MM.1S (cell line): ENCODE measurements around the gene TRIM66.

Source experiments
- DNase-seq: peaks from one replicate; pipeline ENCODE4 v3.0.0-alpha.2; 2015
- H2AFZ ChIP-seq: fragments of 300-600 bp; sonication (generic); 2 replicates; pipeline ENCODE4 v1.6.0; 2016; ENCODE audit warnings: antibody characterized with exemption, low read length
- H3F3A ChIP-seq: fragments of 300-600 bp; sonication (generic); 2 replicates; pipeline ENCODE4 v1.6.1; 2016; ENCODE audit warnings: mild to moderate bottlenecking, antibody characterized with exemption, low read length, moderate library complexity, mixed read lengths; ENCODE audit not compliant: insufficient read depth
- H3K27ac ChIP-seq: fragments of 300-600 bp; sonication (generic); 2 replicates; pipeline ENCODE4 v1.5.1; 2016; ENCODE audit warnings: mild to moderate bottlenecking, low read length
- H3K27me3 ChIP-seq: fragments of 300-600 bp; sonication (generic); replicated peaks from 2 replicates; pipeline ENCODE4 v1.6.0; 2016; ENCODE audit warnings: low read length; ENCODE audit not compliant: insufficient read depth
- H3K36me3 ChIP-seq: fragments of 300-600 bp; sonication (generic); replicated peaks from 2 replicates; pipeline ENCODE4 v1.6.1; 2016; ENCODE audit warnings: mild to moderate bottlenecking, low read length, mixed read lengths; ENCODE audit not compliant: insufficient read depth
- H3K4me1 ChIP-seq: fragments of 300-600 bp; sonication (generic); 2 replicates; pipeline ENCODE4 v1.6.1; 2016; ENCODE audit warnings: low read length, mixed read lengths
- H3K4me2 ChIP-seq: fragments of 300-600 bp; sonication (generic); 2 replicates; pipeline ENCODE4 v1.6.0; 2016; ENCODE audit warnings: low read depth, low read length
- H3K4me3 ChIP-seq: fragments of 300-600 bp; sonication (generic); 2 replicates; pipeline ENCODE4 v1.5.1; 2016; ENCODE audit warnings: low read length, mixed read lengths
- H3K79me2 ChIP-seq: fragments of 300-600 bp; sonication (generic); 2 replicates; pipeline ENCODE4 v1.6.1; 2016; ENCODE audit warnings: mixed run types, low read length, mixed read lengths
- H3K9ac ChIP-seq: fragments of 300-600 bp; sonication (generic); 2 replicates; pipeline ENCODE4 v1.6.1; 2016; ENCODE audit warnings: low read length, mixed read lengths
- H3K9me2 ChIP-seq: fragments of 300-600 bp; sonication (generic); replicated peaks from 2 replicates; pipeline ENCODE4 v1.6.1; 2016; ENCODE audit warnings: mild to moderate bottlenecking, low read length, mixed read lengths; ENCODE audit not compliant: insufficient read depth
- H3K9me3 ChIP-seq: fragments of 300-600 bp; sonication (generic); replicated peaks from 2 replicates; pipeline ENCODE4 v1.6.1; 2016; ENCODE audit warnings: mild to moderate bottlenecking, low read length, mixed read lengths; ENCODE audit not compliant: insufficient read depth
- H4K20me1 ChIP-seq: fragments of 300-600 bp; sonication (generic); 2 replicates; pipeline ENCODE4 v1.6.1; 2016; ENCODE audit warnings: mild to moderate bottlenecking, low read length, moderate library complexity, mixed read lengths; ENCODE audit not compliant: insufficient read depth
- CTCF ChIP-seq: fragments of 300-600 bp; sonication (generic); IDR thresholded peaks from 2 replicates; pipeline ENCODE4 v1.5.1; 2016; ENCODE audit warnings: antibody characterized with exemption, low read length, mixed read lengths
- EZH2 ChIP-seq: fragments of 300-600 bp; sonication (generic); optimal IDR thresholded peaks from 2 replicates; pipeline ENCODE3; 2017; ENCODE audit warnings: low read depth, mild to moderate bottlenecking, antibody characterized with exemption, low read length, mixed read lengths
- EZH2phosphoT487 ChIP-seq: fragments of 300-600 bp; sonication (generic); IDR thresholded peaks from 2 replicates; pipeline ENCODE4 v1.6.1; 2018; ENCODE audit warnings: antibody characterized with exemption, low read length

TRIM66 gene

DNA sequence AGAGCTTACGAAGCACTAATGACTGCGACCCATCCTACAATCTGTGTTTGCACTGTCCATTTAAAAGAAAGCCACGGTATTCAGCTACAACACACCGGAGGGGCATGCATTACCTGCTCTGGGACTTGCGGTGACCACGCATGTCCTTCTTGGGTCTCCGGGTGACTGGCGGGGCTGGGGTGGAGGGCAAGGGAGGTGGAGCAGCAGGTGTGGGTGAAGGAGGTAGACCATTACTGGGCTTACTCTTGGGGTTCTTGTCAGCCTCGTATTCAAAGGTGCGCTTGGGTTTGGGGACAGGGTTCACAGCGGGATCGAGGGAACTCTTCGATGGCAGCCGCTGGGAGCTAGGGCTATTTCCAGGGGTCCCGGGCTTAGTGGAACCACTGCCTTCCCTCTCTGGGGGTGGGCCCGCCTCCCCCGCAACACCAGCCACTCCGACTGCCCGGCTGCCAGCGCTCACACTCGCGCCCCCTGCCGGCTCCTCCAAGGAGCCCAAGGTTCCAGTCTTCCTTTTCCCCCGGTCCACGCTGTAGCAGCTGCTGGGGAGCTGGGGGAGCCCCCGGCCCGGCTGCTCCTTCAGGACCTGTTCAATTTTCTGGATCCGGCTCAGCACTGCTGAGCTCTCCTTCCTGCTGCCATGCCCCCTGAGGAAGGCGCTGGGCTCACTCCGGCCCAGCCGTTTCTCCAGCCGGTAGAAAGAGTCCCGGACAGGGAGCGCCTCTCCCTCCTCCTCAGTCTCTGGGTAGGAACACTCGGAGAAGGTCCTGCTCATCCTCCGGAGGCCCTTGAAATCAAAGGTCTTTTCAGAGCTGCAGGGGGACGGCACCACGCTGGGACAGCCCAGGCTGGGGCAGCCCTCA, 47.6 kb upstream of the TRIM66 start:
- Histone ChIP-seq H3K27ac (no peak overlapping the region), H3K79me2 (no peaks in the 10 kb centered on the region), H3K4me1 (peaks cover 24% of the 10 kb centered on the region), H2AFZ (no peak overlapping the region), H3K36me3 (no peaks in the 10 kb centered on the region), H3K9ac (no peak overlapping the region), H3F3A (peaks cover 10% of the 10 kb centered on the region; the same call in 1 of the 2 replicates), H4K20me1 (no peaks in the 10 kb centered on the region), H3K4me3 (no peak overlapping the region), H3K27me3 (no peaks in the 10 kb centered on the region), H3K9me2 (no peaks in the 10 kb centered on the region), H3K9me3 (no peaks in the 10 kb centered on the region), H3K4me2 (no peak overlapping the region)
- TF ChIP-seq EZH2 (no peak), CTCF (no peak), EZH2phosphoT487 (no peak)
- no peak for DNase-seq

DNA sequence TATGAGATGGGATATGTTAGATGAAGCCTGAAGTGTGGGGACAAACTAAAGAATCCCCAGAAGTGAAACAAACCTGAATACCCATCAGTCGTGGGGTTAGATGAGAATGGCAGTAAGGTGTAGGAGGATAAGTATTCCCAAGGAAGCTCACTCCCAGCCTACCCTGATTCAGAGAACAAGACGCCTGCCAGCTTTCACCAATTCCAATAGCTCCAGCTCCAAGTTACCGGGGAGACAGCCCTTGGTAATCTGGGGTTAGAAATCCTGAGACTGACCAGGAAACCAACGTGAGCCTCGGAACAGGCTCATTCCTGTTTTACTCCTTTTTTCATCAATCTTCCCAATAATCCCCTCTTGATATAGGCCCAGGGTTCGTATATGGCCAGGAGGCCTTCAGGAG, 46.6 kb upstream of the TRIM66 start:
- TF ChIP-seq EZH2phosphoT487, result no peak
- TF ChIP-seq CTCF, result no peak
- TF ChIP-seq EZH2, result no peak
- H3K27ac ChIP-seq, result no peak overlapping the region
- H3K27me3 ChIP-seq, result no peaks in the 10 kb centered on the region
- H3K9me3 ChIP-seq, result no peaks in the 10 kb centered on the region
- no peak overlapping the region for H2AFZ ChIP-seq
- DNase-seq, result no peak
- no peaks in the 10 kb centered on the region for H3K9me2 ChIP-seq
- H3K4me2 ChIP-seq, result no peak overlapping the region
- no peaks in the 10 kb centered on the region for H3K79me2 ChIP-seq
- peaks cover 10% of the 10 kb centered on the region; the same call in 1 of the 2 replicates for H3F3A ChIP-seq
- no peaks in the 10 kb centered on the region for H4K20me1 ChIP-seq
- no peaks in the 10 kb centered on the region for H3K36me3 ChIP-seq
- H3K9ac ChIP-seq, result no peak overlapping the region
- peaks cover 24% of the 10 kb centered on the region for H3K4me1 ChIP-seq
- no peak overlapping the region for H3K4me3 ChIP-seq

- Histone ChIP-seq H3K9ac (no peak overlapping the region), H3K4me1 (peaks cover 24% of the 10 kb centered on the region), H3K4me3 (no peak overlapping the region), H3K27me3 (no peaks in the 10 kb centered on the region), H3K4me2 (no peak overlapping the region), H3F3A (peaks cover 10% of the 10 kb centered on the region; the same call in 1 of the 2 replicates), H3K9me2 (no peaks in the 10 kb centered on the region), H3K9me3 (no peaks in the 10 kb centered on the region), H3K79me2 (no peaks in the 10 kb centered on the region), H4K20me1 (no peaks in the 10 kb centered on the region), H3K36me3 (no peaks in the 10 kb centered on the region), H2AFZ (no peak overlapping the region), H3K27ac (no peak overlapping the region)
- TF ChIP-seq CTCF (no peak), EZH2 (no peak), EZH2phosphoT487 (no peak)
- no peak for DNase-seq
Observed at GRCh38 chr11:8728563-8728962, 46.1 kb upstream of the TRIM66 start.
